Transverse colon (tissue), 3 donors: Measurements from ENCODE around the gene XIST.

Experiments
- CTCF ChIP-seq, 5 experiments: fragments of 200-600 bp in 3 of 5; fragments of 450-650 bp in 2 of 5; sonication (generic) in 3 of 5; IDR thresholded peaks; 1 replicate in 2 of 5; 2 replicates in 3 of 5; pipeline ENCODE4 v1.5.1; 2016 to 2017; ENCODE audit warnings: antibody characterized with exemption in 5 of 5, inconsistent platforms in 3 of 5, mild to moderate bottlenecking in 2 of 5, moderate library complexity in 1 of 5
- EP300 ChIP-seq: sonication (generic); formaldehyde crosslinking; IDR thresholded peaks from one replicate; pipeline ENCODE4 v1.6.1; 2017; ENCODE audit warnings: antibody characterized with exemption, low read depth
- POLR2A ChIP-seq: fragments of 450-650 bp; IDR thresholded peaks from one replicate; pipeline ENCODE4 v1.6.1; 2016; ENCODE audit warnings: antibody characterized with exemption, mild to moderate bottlenecking, moderate library complexity

GRCh38 chrX:73841337-73841736 lies 11.2 kb downstream of the XIST start:
- no peak for TF ChIP-seq CTCF (IDR thresholded peaks at IDR 0.05)
- TF ChIP-seq POLR2A, result no peak
- no peak for TF ChIP-seq EP300
